ENCODE measurements around the gene PNMA8C. TPM values are rescaled to one million over a fixed set of nuclear protein-coding genes. Genes with fewer than 3 reads are reported as not detected.
A peak's percentile ranks its signal among the peaks of the same experiment; 100 is the strongest.

PNMA8C gene
- total RNA-seq, 4 donors from 2014 or later, result 0.12 to 0.39 (median 0.27) TPM; not detected in 1

DNA sequence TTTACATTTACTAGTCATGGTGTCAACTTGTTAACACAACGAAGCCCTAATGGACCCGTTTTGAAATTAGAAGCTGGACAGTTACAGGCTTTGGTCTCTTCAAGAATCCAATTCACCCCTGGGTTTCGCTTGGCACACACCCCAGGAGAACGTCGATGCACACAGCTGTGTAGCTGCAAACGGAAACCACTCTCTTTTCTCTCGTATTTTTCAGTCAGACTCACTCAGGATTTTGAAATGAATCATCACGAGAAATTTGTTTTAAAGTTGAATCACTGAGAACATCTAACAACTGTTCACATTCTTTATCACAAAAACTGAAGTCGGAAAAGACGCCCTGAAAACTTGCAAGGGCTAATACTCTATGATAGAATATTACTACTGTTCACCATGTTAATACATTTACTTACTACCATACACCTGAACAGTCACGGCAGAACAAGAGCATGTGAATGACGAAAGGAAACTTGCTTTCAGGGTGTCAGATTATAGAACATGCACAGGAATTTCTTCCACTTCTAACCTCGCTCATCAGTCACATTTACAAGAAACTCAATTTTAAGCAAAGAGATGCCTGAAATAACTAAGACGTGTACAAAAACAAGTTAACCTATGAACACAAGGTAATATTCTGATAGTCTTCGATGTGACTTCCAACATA, 37.9 kb upstream of the PNMA8C start:
- Histone ChIP-seq H3K27me3 (no peaks in the 10 kb centered on the region), H3K4me1 (peaks cover 0 to 12% (median 4%) of the 10 kb centered on the region in 3 donors), H3K27ac (peak overlapping the region in 3 of 4 donors; percentile 13 to 43 (median 37)), H3K36me3 (no peaks in the 10 kb centered on the region), H3K4me3 (no peak overlapping the region), H3K9me3 (no peaks in the 10 kb centered on the region)
- ATAC-seq, result no peak
- TF ChIP-seq POLR2A (IDR thresholded peaks at IDR 0.05) (no peak), EP300 (IDR thresholded peaks at IDR 0.05) (no peak), POLR2AphosphoS5 (IDR thresholded peaks at IDR 0.05) (no peak)
- TF ChIP-seq, protein P1, sequence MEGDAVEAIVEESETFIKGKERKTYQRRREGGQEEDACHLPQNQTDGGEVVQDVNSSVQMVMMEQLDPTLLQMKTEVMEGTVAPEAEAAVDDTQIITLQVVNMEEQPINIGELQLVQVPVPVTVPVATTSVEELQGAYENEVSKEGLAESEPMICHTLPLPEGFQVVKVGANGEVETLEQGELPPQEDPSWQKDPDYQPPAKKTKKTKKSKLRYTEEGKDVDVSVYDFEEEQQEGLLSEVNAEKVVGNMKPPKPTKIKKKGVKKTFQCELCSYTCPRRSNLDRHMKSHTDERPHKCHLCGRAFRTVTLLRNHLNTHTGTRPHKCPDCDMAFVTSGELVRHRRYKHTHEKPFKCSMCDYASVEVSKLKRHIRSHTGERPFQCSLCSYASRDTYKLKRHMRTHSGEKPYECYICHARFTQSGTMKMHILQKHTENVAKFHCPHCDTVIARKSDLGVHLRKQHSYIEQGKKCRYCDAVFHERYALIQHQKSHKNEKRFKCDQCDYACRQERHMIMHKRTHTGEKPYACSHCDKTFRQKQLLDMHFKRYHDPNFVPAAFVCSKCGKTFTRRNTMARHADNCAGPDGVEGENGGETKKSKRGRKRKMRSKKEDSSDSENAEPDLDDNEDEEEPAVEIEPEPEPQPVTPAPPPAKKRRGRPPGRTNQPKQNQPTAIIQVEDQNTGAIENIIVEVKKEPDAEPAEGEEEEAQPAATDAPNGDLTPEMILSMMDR (IDR thresholded peaks at IDR 0.05), result no peak
- WGBS, 2 donors (ENCODE audit: low coverage in 1 of 2), result 38 to 46% methylated on average over 15 of the region's 15 CpGs

DNA sequence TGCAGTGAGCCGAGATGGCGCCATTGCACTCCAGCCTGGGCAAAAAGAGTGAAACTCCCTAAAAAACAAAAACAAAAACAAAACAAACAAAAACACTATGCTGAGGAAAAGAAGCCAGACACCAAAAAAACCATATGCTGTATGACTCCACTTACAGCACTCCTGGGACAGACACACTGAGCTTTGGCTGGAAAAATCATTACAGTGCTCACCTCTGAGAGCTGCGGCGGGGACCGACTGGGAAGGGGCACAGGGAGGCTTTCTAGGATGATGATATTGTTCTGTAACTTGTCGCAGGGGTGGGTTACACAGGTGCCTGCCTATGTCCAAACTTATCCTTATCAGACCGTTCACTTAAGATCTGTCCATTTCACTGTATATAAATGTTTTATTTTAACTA, 34.8 kb upstream of the PNMA8C start:
- ATAC-seq, result no peak
- H3K27ac ChIP-seq, result no peak overlapping the region
- H3K36me3 ChIP-seq, result no peaks in the 10 kb centered on the region
- WGBS, 2 donors (ENCODE audit: low coverage in 1 of 2), result 67 to 88% methylated on average over 3 to 4 of the region's 7 CpGs
- no peaks in the 10 kb centered on the region for H3K27me3 ChIP-seq
- no peaks in the 10 kb centered on the region for H3K4me1 ChIP-seq
- no peak overlapping the region for H3K4me3 ChIP-seq
- H3K9me3 ChIP-seq, result no peaks in the 10 kb centered on the region
- TF ChIP-seq, protein P1 (IDR thresholded peaks at IDR 0.05), result no peak
- TF ChIP-seq POLR2A (IDR thresholded peaks at IDR 0.05) (no peak), EP300 (IDR thresholded peaks at IDR 0.05) (no peak), POLR2AphosphoS5 (IDR thresholded peaks at IDR 0.05) (no peak)

DNA sequence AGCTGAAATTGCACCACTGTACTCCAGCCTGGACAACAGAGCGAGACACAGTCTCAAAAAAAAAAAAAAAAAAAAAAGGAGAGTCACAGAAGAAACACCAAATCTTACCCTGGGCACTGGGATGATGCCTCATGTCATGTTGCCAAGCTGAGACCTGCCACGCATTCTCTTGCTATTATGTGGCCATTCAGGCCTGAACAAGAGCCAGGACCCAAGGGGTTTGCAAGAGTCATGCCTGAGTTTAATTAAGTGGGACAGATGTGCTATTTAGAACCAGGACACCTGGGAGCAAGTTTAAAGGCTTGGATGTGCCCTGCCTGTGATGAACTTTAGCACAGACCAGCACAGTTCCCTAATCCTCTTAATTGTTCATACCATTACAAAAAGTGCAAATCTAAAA, 32.8 kb upstream of the PNMA8C start:
- Histone ChIP-seq H3K36me3 (no peaks in the 10 kb centered on the region), H3K4me3 (no peak overlapping the region), H3K4me1 (no peaks in the 10 kb centered on the region), H3K9me3 (no peaks in the 10 kb centered on the region), H3K27me3 (peaks cover 7% of the 10 kb centered on the region), H3K27ac (no peak overlapping the region)
- WGBS, 2 donors (ENCODE audit: low coverage in 1 of 2), result 73% methylated on average over 2 of the region's 2 CpGs; no CpG with 5 or more reads in 1 of the 2 donors
- ATAC-seq, result no peak
- no peak for TF ChIP-seq POLR2AphosphoS5 (IDR thresholded peaks at IDR 0.05)
- TF ChIP-seq EP300 (IDR thresholded peaks at IDR 0.05), result no peak
- TF ChIP-seq, protein P1 (IDR thresholded peaks at IDR 0.05), result no peak
- TF ChIP-seq POLR2A (IDR thresholded peaks at IDR 0.05), result no peak

DNA sequence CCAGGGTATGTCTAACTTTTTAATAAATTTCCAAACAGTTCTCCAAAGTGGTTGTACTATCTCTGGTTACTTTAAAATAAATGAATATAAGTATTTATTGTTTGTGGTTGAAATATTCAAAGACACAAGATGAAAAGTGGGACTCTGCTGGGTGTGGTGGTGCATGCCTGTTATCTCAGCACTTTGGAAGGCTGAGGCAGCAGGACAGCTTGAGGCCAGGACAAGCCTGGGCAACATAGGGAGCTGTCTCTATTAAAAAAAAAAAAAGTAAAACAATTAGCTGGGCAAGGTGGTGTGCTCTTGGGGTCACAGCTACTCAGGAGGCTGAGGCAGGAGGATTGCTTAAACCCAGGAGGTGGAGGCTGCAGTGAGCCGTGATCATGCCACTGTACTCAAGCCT, 32.2 kb upstream of the PNMA8C start:
- TF ChIP-seq EP300 (IDR thresholded peaks at IDR 0.05), result no peak
- TF ChIP-seq, protein P1 (IDR thresholded peaks at IDR 0.05), result no peak
- TF ChIP-seq POLR2AphosphoS5 (IDR thresholded peaks at IDR 0.05), result no peak
- Histone ChIP-seq H3K27me3 (peaks cover 7% of the 10 kb centered on the region), H3K4me1 (no peaks in the 10 kb centered on the region), H3K9me3 (no peaks in the 10 kb centered on the region), H3K36me3 (no peaks in the 10 kb centered on the region), H3K27ac (no peak overlapping the region), H3K4me3 (no peak overlapping the region)
- no peak for ATAC-seq
- WGBS, 2 donors (ENCODE audit: low coverage in 1 of 2), result 100% methylated on average over 1 of the region's 1 CpG; no CpG with 5 or more reads in 1 of the 2 donors

DNA sequence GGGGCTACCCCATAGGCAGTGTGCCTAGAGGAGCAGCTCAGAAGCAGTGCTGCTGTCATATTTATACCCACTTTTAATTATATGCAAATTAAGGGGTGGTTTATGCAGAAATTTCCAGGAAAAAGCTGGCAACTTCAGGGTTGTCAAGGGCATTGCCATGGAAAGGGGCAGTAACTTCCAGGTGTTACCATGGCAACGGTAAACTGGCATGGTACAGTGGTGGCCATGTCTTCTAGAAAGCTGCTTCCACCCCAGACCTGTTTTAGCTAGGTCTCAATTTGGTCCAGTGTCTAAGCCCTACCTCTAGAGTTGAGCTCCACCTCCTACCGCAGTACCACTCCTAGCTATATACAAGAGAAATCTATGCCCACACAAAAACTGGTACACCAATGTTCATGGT, 31.3 kb upstream of the PNMA8C start:
- Histone ChIP-seq H3K36me3 (no peaks in the 10 kb centered on the region), H3K4me1 (no peaks in the 10 kb centered on the region), H3K27ac (no peak overlapping the region), H3K4me3 (no peak overlapping the region), H3K9me3 (no peaks in the 10 kb centered on the region), H3K27me3 (peaks cover 7% of the 10 kb centered on the region)
- 72 to 87% methylated on average over 2 of the region's 2 CpGs for WGBS, 2 donors (ENCODE audit: low coverage in 1 of 2)
- ATAC-seq, result no peak
- TF ChIP-seq, protein P1 (IDR thresholded peaks at IDR 0.05), result no peak
- TF ChIP-seq POLR2A (IDR thresholded peaks at IDR 0.05) (no peak), EP300 (IDR thresholded peaks at IDR 0.05) (no peak), POLR2AphosphoS5 (IDR thresholded peaks at IDR 0.05) (no peak)

All from gastroesophageal sphincter (tissue), 4 donors.